SK-N-SH treated with all-trans-retinoic acid at 6 μM for 48 hours (cell line): ENCODE data around the gene TRPM2.

Experiments
- CSDC2 ChIP-seq: fragments of 250-450 bp; sonication (Bioruptor Pico); IDR thresholded peaks from 2 replicates; pipeline ENCODE4 v1.5.0; 2020; ENCODE audit warnings: mild to moderate bottlenecking, moderate library complexity
- OSR1 ChIP-seq: fragments of 250-450 bp; sonication (Bioruptor Pico); IDR thresholded peaks from 2 replicates; pipeline ENCODE4 v1.8.0; 2022; ENCODE audit warnings: moderate library complexity, mild to moderate bottlenecking, inconsistent platforms
- PATZ1 ChIP-seq: fragments of 250-450 bp; sonication (Bioruptor Pico); IDR thresholded peaks from 2 replicates; pipeline ENCODE4 v1.8.0; 2020; ENCODE audit warnings: mild to moderate bottlenecking, moderate library complexity, borderline replicate concordance
- RARB ChIP-seq: fragments of 250-450 bp; sonication (Bioruptor Pico); IDR thresholded peaks from 2 replicates; pipeline ENCODE4 v1.8.0; 2021; ENCODE audit warnings: mild to moderate bottlenecking, moderate library complexity
- SNAI2 ChIP-seq: fragments of 250-450 bp; sonication (Bioruptor Pico); IDR thresholded peaks from 2 replicates; pipeline ENCODE4 v1.5.0; 2020; ENCODE audit warnings: mild to moderate bottlenecking, moderate library complexity
- TOX ChIP-seq: fragments of 250-450 bp; sonication (Bioruptor Pico); IDR thresholded peaks from 2 replicates; pipeline ENCODE4 v1.8.0; 2021; ENCODE audit warnings: mild to moderate bottlenecking, moderate library complexity, borderline replicate concordance
- ZC3H10 ChIP-seq: fragments of 250-450 bp; sonication (Bioruptor Pico); IDR thresholded peaks from 2 replicates; pipeline ENCODE4 v1.5.1; 2021; ENCODE audit warnings: mild to moderate bottlenecking, moderate library complexity
- ZNF565 ChIP-seq: fragments of 450-650 bp; formaldehyde crosslinking; conservative IDR thresholded peaks from 2 replicates; pipeline ENCODE4 v1.5.0; 2020; ENCODE audit warnings: low read depth, mild to moderate bottlenecking, moderate library complexity

- TF ChIP-seq ZC3H10: no peak
- no peak for TF ChIP-seq RARB (CRISPR knock-in tag)
- TF ChIP-seq ZNF565: no peak
- no peak for TF ChIP-seq OSR1 (CRISPR knock-in tag)
- no peak for TF ChIP-seq CSDC2 (CRISPR knock-in tag)
- TF ChIP-seq TOX (CRISPR knock-in tag): no peak
- TF ChIP-seq SNAI2 (CRISPR knock-in tag): no peak
- no peak for TF ChIP-seq PATZ1 (CRISPR knock-in tag)
Measured at GRCh38 chr21:44353191-44353970, at the start of gene TRPM2.
